ENCODE results near the gene UBR2.
A peak's percentile ranks its signal among the peaks of the same experiment; 100 is the strongest.
"Not testable (repeated sequence)": the region's sequence is repeated elsewhere in the genome, so short reads cannot be mapped to it uniquely, and the experiment has no call there.

The UBR2 gene

DNA sequence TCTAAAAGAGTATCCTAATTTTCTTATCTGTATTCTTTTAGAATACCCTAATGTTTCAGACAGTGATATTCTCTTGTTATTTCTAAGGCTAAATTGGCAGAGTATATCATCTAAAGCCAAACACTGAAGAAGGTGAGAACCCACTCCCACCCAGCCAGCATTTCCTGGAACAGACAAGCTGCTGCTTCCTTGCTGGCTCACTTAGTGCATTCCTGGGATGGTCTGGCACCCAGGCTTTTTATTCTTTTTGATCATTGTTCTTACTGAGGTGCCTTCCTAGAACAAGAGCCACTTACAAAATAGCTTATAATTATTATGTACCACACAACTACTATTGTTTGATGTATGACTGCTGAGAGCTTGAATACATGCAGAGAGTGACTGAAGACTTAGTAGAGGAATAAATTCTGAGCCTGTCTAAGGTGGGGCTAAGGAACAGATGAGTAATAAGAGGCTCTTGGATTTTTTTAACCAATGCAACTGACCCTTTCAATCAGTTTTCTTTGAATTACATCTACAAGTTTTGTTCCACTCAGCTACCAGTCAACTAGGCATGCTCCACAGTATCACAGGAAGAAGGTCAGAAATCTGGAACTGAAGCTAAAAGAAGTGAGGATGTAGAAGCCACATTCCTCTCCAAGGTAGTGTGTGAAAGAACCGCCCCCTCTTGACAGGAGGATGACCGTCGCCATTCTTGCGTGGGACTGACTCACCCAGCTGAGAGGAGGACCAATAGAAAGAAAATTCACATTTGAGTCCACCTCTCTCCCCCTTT lies 128.5 kb downstream of the UBR2 start:
- DNase-seq (ENCODE audit: low read depth) = no peak

GRCh38 chr6:42693725-42694323 lies 130.0 kb downstream of the UBR2 start:
- no peak for DNase-seq (ENCODE audit: low read depth)

GRCh38 chr6:42694586-42694985 lies 130.8 kb downstream of the UBR2 start:
- DNase-seq (ENCODE audit: low read depth) = no peak

DNA sequence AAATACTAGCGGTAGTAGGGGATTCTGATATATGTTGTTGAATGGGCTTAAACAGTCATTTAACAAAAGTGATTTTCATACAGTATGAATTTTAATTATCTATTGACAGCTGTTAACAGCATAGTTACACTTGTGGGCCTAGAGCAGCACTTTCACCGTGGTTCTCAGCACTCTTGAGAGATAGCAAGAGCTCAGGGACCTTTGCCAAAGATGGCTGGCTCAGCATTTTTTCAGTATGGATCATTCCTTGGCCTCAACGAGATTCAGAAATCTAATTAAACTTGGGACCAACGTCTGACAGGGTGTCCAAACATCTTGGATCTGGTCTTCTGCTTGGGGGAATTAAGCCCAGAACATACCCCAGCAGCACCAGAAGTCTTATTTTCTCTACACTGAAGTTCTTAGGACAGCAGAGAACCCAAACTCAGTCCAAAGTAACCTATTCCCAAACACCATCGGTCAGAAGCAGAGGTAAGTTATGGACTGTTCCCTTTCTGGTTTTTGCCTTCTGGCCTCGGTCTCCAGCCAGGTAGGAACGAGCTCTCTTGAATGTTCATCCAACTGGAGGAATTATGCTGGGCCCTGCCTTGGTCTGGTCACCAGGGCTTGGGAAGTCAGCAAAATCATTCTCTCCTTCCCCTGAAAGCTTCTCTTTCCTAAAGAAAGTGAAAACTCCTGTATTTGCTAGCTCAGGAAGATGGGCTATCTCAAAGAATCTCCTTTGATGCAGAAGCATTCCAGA lies 132.9 kb downstream of the UBR2 start:
- no peak for DNase-seq (ENCODE audit: low read depth)

- DNase-seq (ENCODE audit: low read depth) = no peak
Measured at GRCh38 chr6:42697268-42697655, 133.4 kb downstream of the UBR2 start.

DNA sequence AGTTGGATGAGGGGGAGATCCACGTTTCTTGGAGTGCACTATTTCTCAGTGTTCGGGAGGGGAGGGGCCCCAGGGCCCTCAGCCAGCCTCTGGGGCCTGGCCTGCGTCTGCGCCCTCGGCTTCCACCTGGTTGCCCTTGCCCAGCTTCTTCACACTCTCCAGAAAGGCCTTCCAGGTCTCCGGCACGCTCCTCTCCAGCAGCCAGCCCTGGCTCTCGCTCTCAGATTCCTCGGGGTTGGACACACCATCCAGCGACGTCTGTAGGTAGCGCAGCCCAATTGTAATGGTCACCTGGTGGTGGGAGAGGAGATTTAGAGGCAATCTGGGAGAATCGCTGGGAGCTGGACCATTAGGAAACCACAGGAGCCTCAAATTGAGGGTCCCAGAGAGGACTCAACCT lies 134.4 kb downstream of the UBR2 start:
- no peak for DNase-seq (ENCODE audit: low read depth)

DNA sequence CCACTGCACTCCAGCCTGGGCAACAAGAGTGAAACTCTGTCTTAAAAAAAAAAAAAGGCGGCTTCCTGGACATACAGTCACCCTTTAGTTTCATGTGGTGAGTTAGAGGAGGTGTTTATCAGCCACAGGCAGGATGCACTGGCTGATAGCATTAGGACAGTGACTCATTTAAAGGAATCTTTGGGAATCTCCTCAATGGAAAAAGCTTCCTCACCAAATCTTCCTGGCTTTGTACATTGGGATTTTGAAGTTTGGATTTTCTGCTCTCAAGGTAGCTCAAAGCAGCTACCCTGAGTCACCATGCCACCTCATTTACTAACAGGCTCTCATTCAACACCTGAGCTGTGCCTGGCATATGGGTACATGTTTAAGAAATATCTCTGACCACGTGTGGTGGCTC lies 138.4 kb downstream of the UBR2 start:
- no peak for DNase-seq (ENCODE audit: low read depth)

DNA sequence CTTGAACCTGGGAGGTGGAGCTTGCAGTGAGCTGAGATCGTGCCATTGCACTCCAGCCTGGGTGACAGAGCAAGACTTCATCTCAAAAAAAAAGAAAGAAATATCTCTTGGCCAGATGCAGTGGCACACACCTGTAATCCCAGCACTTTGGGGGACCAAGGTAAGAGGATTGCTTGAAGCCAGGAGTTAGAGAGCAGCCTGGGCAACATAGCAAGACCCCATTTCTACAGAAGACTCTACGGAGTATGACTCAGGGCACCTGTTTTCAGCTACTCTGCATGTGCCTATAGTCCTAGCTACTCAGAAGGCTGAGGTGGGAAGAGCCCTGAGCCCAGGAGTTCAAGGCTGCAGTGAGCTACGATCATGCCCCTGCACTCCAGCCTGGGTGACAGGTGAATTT lies 139.0 kb downstream of the UBR2 start:
- DNase-seq (ENCODE audit: low read depth) = not testable (repeated sequence)

DNA sequence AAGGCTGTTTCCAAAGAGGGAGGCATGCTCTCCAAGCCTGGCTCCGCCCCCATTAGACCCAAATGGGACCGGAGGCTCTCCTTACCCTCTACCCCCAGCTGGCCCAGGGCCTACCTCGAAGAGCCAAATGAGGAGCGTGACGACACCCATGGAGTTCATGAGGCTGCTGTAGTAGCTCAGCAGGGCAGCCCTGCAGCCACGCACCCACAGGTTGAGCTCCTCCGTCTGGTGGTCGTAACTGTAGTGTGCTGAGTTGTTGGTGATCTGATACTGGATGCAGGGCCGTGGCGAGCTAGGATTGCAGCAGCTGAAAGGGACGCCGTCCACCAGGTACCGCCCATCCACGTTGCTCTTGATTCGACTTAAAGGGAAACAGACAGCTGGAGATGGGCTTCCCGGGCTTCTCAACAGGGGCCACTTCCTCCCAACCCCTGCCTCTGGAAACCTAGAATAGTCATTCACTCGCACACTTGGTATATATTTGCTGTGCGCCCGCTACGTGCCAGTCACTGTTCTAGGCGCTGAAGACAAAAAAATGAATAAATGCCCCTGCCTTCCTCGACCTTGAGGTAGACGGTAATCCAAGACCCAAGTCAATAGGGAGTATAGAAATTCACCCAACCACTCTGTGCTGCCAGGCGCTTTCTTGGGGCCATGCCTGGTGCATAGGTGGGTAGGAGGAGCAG lies 140.6 kb downstream of the UBR2 start:
- no peak for DNase-seq (ENCODE audit: low read depth)

GRCh38 chr6:42704937-42705374 lies 141.1 kb downstream of the UBR2 start:
- no peak for DNase-seq (ENCODE audit: low read depth)

DNA sequence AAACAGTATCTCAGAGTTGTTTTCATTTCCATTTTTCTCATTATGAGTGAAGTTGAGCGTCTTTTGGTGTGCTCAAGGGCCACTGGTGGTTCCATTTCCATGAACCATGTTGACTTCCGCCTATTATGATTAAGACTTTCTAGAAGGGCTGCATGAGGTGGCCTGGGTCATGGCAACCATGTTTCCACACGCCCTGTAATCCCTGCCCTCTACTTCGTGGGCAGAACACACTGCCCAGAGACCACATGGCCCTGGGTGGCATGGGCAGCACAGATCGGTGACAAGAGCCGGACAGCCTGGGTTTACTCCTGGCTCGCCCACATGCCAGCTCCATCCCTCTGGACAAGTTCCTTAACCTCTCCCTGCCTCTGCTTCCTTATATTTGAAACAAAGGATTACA lies 143.8 kb downstream of the UBR2 start:
- DNase-seq (ENCODE audit: low read depth) = no peak

DNA sequence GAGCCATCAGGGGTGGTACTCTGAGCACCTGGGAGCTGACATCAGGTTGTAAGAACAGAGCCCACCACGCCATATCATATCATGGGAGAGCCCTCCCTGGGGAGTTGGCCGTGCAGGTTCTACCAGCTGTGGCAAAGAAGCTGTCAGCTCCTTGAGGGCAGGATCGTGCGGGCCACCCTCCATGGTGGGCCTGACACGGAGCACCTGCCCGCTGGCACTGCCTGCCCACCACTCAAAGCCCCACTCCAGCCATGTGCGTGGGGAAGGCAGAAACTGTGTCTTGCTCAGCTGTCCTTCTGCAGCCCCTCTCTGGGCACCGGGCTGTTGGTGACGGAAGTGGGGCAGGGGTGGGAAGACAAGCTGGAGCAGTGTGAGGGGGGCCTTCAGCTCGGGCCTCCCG lies 144.3 kb downstream of the UBR2 start:
- no peak for DNase-seq (ENCODE audit: low read depth)

DNA sequence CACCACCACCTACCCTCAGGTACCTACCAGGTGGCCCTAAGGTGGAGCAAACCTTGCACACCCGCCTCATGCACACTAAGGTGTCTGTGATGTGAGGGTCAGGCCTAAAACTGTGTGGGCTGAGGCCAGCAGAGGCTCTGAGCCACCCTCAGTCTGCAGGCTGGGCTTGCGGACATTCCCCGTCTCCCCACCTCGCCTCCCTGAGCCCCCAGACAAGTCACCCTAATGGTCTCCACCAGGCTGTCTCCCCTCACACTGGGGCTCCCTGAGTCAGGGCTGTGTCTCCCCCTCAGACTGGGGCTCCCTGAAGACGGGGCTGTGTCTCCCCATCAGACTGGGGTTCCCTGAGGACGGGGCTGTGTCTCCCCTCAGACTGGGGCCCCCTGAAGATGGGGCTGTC lies 146.0 kb downstream of the UBR2 start:
- no peak for DNase-seq (ENCODE audit: low read depth)

DNA sequence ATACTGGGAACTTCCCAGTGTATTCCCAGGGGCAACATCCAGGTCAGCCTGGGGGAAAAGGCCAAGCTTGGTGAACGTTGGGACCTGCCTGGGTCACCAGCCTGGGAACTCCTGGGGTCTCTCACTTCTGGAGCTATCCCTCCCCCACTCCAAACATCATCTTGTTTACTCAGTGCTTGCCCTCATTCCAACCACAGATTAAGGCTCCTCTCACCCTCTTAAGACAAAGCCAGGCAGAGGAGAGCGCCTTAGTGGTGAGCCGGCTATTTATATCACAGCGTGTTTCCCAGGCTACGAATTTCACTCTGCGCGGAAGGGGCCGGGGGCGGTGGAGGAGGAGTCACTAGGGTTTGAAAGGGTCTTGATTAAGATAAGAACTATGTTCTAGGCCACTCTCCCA lies 146.5 kb downstream of the UBR2 start:
- no peak for DNase-seq (ENCODE audit: low read depth)

DNA sequence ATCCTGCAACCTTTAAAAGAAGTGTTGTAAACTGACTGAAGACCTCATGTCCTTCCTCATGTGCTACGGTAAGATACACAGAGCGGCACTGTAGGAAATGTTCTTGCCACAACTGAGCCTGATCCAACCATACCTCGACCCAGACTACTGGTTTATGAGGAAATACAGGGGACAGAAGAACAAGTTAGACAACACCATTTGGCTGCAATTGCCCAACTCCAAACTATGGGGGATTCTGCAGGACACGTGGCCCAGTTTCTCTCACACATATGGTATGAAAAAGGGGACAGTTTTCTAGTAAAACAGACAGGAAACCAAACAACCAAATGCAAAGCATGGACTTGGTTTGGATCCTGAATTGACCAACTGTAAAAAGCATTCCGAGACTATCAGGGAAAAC lies 148.1 kb downstream of the UBR2 start:
- no peak for DNase-seq (ENCODE audit: low read depth)

- no peak for DNase-seq (ENCODE audit: low read depth)
Measured at GRCh38 chr6:42714098-42714761, 150.4 kb downstream of the UBR2 start.

DNA sequence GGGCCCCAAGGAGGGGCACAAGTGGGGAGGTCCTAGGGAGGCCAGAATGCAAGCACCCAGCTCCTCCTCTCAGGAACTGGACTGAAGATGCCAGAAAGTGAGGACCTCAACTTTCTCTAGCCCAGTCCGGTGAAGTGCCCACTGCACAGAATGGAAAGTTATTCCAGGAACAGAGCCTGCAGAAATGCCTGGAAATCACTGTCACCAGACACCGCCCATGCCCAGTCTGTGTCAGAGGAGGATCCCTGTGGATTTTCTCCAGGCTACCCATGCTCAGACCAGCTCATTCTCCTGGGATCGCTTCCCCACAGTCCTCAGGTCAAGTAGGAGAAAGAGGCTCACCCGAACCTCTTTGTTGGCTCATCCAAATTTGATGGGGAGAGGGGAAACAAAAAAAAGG lies 152.0 kb downstream of the UBR2 start:
- no peak for DNase-seq (ENCODE audit: low read depth)

GRCh38 chr6:42720739-42721138 lies 156.9 kb downstream of the UBR2 start:
- no peak for DNase-seq (ENCODE audit: low read depth)

- no peak for DNase-seq (ENCODE audit: low read depth)
Measured at GRCh38 chr6:42722497-42722896, 158.7 kb downstream of the UBR2 start, which contains the start of gene PRPH2. PRPH2 (minus strand) TSS chr6:42722597; CDS start chr6:42722334, 263 bp downstream.

GRCh38 chr6:42724825-42725224 lies 161.0 kb downstream of the UBR2 start:
- DNase-seq (ENCODE audit: low read depth) = no peak

DNA sequence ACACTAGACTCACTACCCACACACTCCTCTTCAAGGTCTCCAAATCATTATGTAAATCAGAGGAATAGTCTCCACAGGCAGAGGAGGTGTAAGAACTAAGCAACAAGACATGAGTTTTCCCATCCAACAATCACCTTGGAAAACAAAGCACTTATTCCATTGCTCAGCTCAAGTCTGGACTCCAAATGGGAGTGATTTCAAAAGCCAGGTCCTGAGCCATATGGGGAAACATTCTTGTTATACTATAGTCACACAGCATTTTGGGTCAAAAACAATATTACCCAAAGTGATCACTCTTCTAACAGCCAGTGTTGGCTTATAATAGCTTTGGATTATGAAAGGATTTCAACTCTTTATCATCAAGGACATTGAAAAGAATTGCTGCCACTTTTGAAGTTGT lies 162.2 kb downstream of the UBR2 start:
- DNase-seq (ENCODE audit: low read depth) = no peak

DNA sequence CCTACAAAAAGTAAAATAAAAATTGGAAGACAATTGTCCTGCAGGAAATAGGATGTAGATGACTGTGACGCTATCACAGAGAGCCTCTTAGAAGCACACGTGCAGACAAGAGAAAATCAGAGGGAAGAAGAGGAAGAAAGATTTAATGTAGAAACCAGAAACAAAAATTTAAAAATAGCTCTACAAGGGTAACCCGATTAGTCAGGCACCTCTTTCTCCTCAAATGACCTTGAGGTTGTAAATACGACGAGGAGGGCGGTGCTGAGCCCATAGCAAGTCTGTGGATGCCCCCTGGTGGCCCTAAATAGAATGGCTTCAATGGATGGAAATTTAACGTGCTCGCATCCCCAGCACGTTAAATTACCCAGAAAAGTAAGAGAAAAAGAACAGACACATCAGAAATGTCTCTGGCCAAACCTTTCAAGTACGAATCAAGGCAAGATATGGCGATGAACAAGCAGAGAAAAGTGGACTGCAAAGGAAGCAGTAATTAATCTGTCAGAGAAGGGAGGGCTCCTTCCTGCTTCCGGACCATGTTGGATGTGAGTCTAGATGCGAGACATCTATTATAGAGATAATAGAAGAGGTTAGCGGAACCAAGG lies 162.8 kb downstream of the UBR2 start:
- DNase-seq (ENCODE audit: low read depth) = peak; percentile 73
